Activated B cell treated with CpG ODN at 0.5 μM for 24 hours (primary cell): ENCODE results near the gene NR1H4. TPM values are rescaled to one million over a fixed set of nuclear protein-coding genes. Genes with fewer than 3 reads are reported as not detected.

Experiments used
- ATAC-seq: fragments of 200-7000 bp; cut with Tn5 transposase; one replicate; pipeline ENCODE4 v1.10.0; 2021; ENCODE audit warnings: low read depth, mild to moderate bottlenecking, moderate library complexity
- CTCF ChIA-PET: fragments of 350-600 bp; sonication (Branson Sonifier 250); formaldehyde crosslinking; loops from one replicate; lab custom pipeline; 2021; ENCODE audit warnings: antibody characterized with exemption; lab: Charles Lee
- POLR2A ChIA-PET: fragments of 350-600 bp; sonication (Branson Sonifier 250); formaldehyde crosslinking; loops from one replicate; lab custom pipeline; 2021; ENCODE audit warnings: antibody characterized with exemption; lab: Charles Lee
- DNase-seq: peaks from one replicate; pipeline ENCODE4 v3.0.0; 2022
- H3K27ac Mint-ChIP-seq: one replicate; pipeline ENCODE4 v1.8.0; 2020; ENCODE audit warnings: mixed read lengths
- H3K27me3 Mint-ChIP-seq: one replicate; pipeline ENCODE4 v1.8.0; 2021; ENCODE audit warnings: mixed read lengths
- H3K36me3 Mint-ChIP-seq: one replicate; pipeline ENCODE4 v1.8.0; 2021; ENCODE audit warnings: low read depth, mixed read lengths
- H3K4me1 Mint-ChIP-seq: one replicate; pipeline ENCODE4 v1.8.0; 2021; ENCODE audit warnings: mixed read lengths
- H3K4me3 Mint-ChIP-seq: one replicate; pipeline ENCODE4 v1.8.0; 2020; ENCODE audit warnings: mild to moderate bottlenecking, mixed read lengths
- H3K9me3 Mint-ChIP-seq: one replicate; pipeline ENCODE4 v1.8.0; 2020; ENCODE audit warnings: mixed read lengths
- CTCF ChIP-seq: fragments of 200-600 bp; IDR thresholded peaks from one replicate; pipeline ENCODE4 v1.8.0; 2022; ENCODE audit warnings: antibody characterized with exemption, mild to moderate bottlenecking
- intact Hi-C: fragments of 100-400 bp; cut with micrococcal nuclease; formaldehyde crosslinking; loops from one replicate; pipeline ENCODE4 v1.15.1; 2024
- total RNA-seq: library from RNA; stranded (reverse); gene quantifications from 2 replicates; pipeline ENCODE4 v1.2.3, GENCODE V29; 2022

NR1H4 gene
- total RNA-seq, 1 donor from 2014 or later, result not detected

- no peaks in the 10 kb centered on the region for H3K4me1 Mint-ChIP-seq
- no peaks in the 10 kb centered on the region for H3K9me3 Mint-ChIP-seq
- ChIA-PET CTCF (no interaction called here), POLR2A (no interaction called here)
- H3K4me3 Mint-ChIP-seq, result no peak overlapping the region
- H3K27me3 Mint-ChIP-seq, result peaks cover 4% of the 10 kb centered on the region
- no peak for DNase-seq
- ATAC-seq, result no peak
- H3K27ac Mint-ChIP-seq, result no peak overlapping the region
- no peaks in the 10 kb centered on the region for H3K36me3 Mint-ChIP-seq
- TF ChIP-seq CTCF, result no peak
- intact Hi-C loops, result no loop called here
These were observed 28.6 kb upstream of the NR1H4 start for GRCh38 chr12:100445081-100445481.

- Mint-ChIP-seq H3K4me3 (no peak overlapping the region), H3K36me3 (no peaks in the 10 kb centered on the region), H3K9me3 (no peaks in the 10 kb centered on the region), H3K27ac (no peak overlapping the region), H3K4me1 (no peaks in the 10 kb centered on the region), H3K27me3 (peaks cover 4% of the 10 kb centered on the region)
- POLR2A ChIA-PET, result no interaction called here
- DNase-seq (no peak), ATAC-seq (no peak)
- intact Hi-C loops, result no loop called here
- CTCF ChIA-PET, result no interaction called here
- TF ChIP-seq CTCF, result no peak
These were observed 26.3 kb upstream of the NR1H4 start for GRCh38 chr12:100447381-100447780.

- ATAC-seq, result no peak
- Mint-ChIP-seq H3K27ac (no peak overlapping the region), H3K27me3 (peaks cover 4% of the 10 kb centered on the region), H3K9me3 (no peaks in the 10 kb centered on the region), H3K4me3 (no peak overlapping the region), H3K36me3 (no peaks in the 10 kb centered on the region), H3K4me1 (no peaks in the 10 kb centered on the region)
- TF ChIP-seq CTCF, result no peak
- intact Hi-C loops, result loop anchor here (1.0 kb wide), 1 partner anchor 48 kb away; no protein-coding TSS in a partner anchor
- POLR2A ChIA-PET, result no interaction called here
- no peak for DNase-seq
- CTCF ChIA-PET, result no interaction called here
These were observed 25.0 kb upstream of the NR1H4 start for GRCh38 chr12:100448656-100449055.

GRCh38 chr12:100450735-100451134 lies 22.9 kb upstream of the NR1H4 start:
- ChIA-PET POLR2A (no interaction called here), CTCF (no interaction called here)
- H3K4me1 Mint-ChIP-seq, result no peaks in the 10 kb centered on the region
- H3K9me3 Mint-ChIP-seq, result no peaks in the 10 kb centered on the region
- no peak for TF ChIP-seq CTCF
- no peak overlapping the region for H3K27ac Mint-ChIP-seq
- peaks cover 4% of the 10 kb centered on the region for H3K27me3 Mint-ChIP-seq
- DNase-seq (no peak), ATAC-seq (no peak)
- H3K4me3 Mint-ChIP-seq, result no peak overlapping the region
- intact Hi-C loops, result no loop called here
- H3K36me3 Mint-ChIP-seq, result no peaks in the 10 kb centered on the region

- no peak overlapping the region for H3K4me3 Mint-ChIP-seq
- no peak overlapping the region for H3K27ac Mint-ChIP-seq
- intact Hi-C loops, result no loop called here
- ATAC-seq (no peak), DNase-seq (no peak)
- ChIA-PET CTCF (no interaction called here), POLR2A (no interaction called here)
- no peak for TF ChIP-seq CTCF
- H3K4me1 Mint-ChIP-seq, result no peaks in the 10 kb centered on the region
- no peaks in the 10 kb centered on the region for H3K27me3 Mint-ChIP-seq
- H3K9me3 Mint-ChIP-seq, result no peaks in the 10 kb centered on the region
- no peaks in the 10 kb centered on the region for H3K36me3 Mint-ChIP-seq
These were observed 19.7 kb upstream of the NR1H4 start for GRCh38 chr12:100453951-100454350.
